Prostate gland (tissue), 2 donors: ENCODE measurements around the gene MYCT1. TPM values are rescaled to one million over a fixed set of nuclear protein-coding genes. Genes with fewer than 3 reads are reported as not detected.

ENCODE experiments used
- DNase-seq: peaks from one replicate; pipeline ENCODE4 v3.0.0-alpha.2; 2019; ENCODE audit warnings: low spot score
- H3K27ac ChIP-seq, 2 donors: fragments of 200-600 bp; sonication (generic); 2 replicates each; pipeline ENCODE4 v1.5.1; 2017 to 2019
- H3K27me3 ChIP-seq: fragments of 200-600 bp; sonication (generic); replicated peaks from 2 replicates; pipeline ENCODE4 v1.5.1; 2019; ENCODE audit not compliant: insufficient read depth
- H3K36me3 ChIP-seq, 2 donors: fragments of 200-600 bp; sonication (generic); 1 replicate in 1 of 2; 2 replicates in 1 of 2; pipeline versions ENCODE4 v1.5.1 to v1.8.1; 2017 to 2019
- H3K4me1 ChIP-seq: fragments of 200-600 bp; sonication (generic); replicated peaks from 2 replicates; pipeline ENCODE4 v1.5.1; 2019
- H3K4me3 ChIP-seq, 2 donors: fragments of 200-600 bp; sonication (generic); 2 replicates each; pipeline ENCODE4 v1.5.1; 2017 to 2019
- H3K9me3 ChIP-seq: fragments of 200-600 bp; sonication (generic); 2 replicates; pipeline ENCODE4 v1.5.1; 2017
- CTCF ChIP-seq, 4 experiments: fragments of 200-600 bp in 2 of 4; fragments of 450-650 bp in 2 of 4; sonication (generic) in 2 of 4; IDR thresholded peaks; 1 replicate in 3 of 4; 2 replicates in 1 of 4; pipeline ENCODE4 v1.5.1; 2016 to 2019; ENCODE audit warnings: antibody characterized with exemption in 4 of 4, mild to moderate bottlenecking in 2 of 4, moderate library complexity in 2 of 4
- POLR2A ChIP-seq: fragments of 450-650 bp; IDR thresholded peaks from one replicate; pipeline ENCODE4 v1.6.1; 2016; ENCODE audit warnings: antibody characterized with exemption, mild to moderate bottlenecking
- POLR2AphosphoS5 ChIP-seq: sonication (generic); formaldehyde crosslinking; IDR thresholded peaks from one replicate; pipeline ENCODE4 v1.6.1; 2017; ENCODE audit warnings: antibody characterized with exemption
- WGBS: methylation state at CpG from one replicate; pipeline ENCODE4 v1.1.5; 2018; 5-methylcytosine and 5-hydroxymethylcytosine counted together
- intact Hi-C: fragments of 100-400 bp; cut with DNase I; formaldehyde crosslinking; loops from one replicate; pipeline ENCODE4 v1.14.2; 2022
- total RNA-seq, 2 donors: library from RNA; depleted of rRNA; stranded (reverse); fragments of >200 nt; gene quantifications; one replicate each; pipeline ENCODE4 v1.1.0, GENCODE V29; 2016

MYCT1 gene
- total RNA-seq, 2 donors from 2014 or later = 5.0 to 7.3 TPM

GRCh38 chr6:152749336-152749735 lies 51.6 kb downstream of the MYCT1 start:
- WGBS = 68% methylated on average over 1 of the region's 1 CpG
- H3K4me3 ChIP-seq = no peak overlapping the region
- intact Hi-C loops = no loop called here
- H3K4me1 ChIP-seq = no peaks in the 10 kb centered on the region
- H3K27me3 ChIP-seq = no peaks in the 10 kb centered on the region
- no peaks in the 10 kb centered on the region for H3K9me3 ChIP-seq
- no peak for DNase-seq
- H3K27ac ChIP-seq = no peak overlapping the region
- no peak for TF ChIP-seq CTCF (IDR thresholded peaks at IDR 0.05)
- no peak for TF ChIP-seq POLR2AphosphoS5
- no peak for TF ChIP-seq POLR2A
- no peaks in the 10 kb centered on the region for H3K36me3 ChIP-seq

GRCh38 chr6:152750694-152751093 lies 53.0 kb downstream of the MYCT1 start, which contains the start of gene VIP:
Gene VIP (plus strand): TSS chr6:152750797. CDS start chr6:152752178, 1,381 bp downstream.
- intact Hi-C loops = no loop called here

GRCh38 chr6:152765331-152765730 lies 67.6 kb downstream of the MYCT1 start:
- Histone ChIP-seq H3K4me3 (no peak overlapping the region), H3K27me3 (no peaks in the 10 kb centered on the region), H3K4me1 (no peaks in the 10 kb centered on the region), H3K27ac (no peak overlapping the region), H3K9me3 (no peaks in the 10 kb centered on the region), H3K36me3 (no peaks in the 10 kb centered on the region)
- TF ChIP-seq POLR2A = no peak
- no peak for TF ChIP-seq CTCF (IDR thresholded peaks at IDR 0.05)
- TF ChIP-seq POLR2AphosphoS5 = no peak
- DNase-seq = no peak
- WGBS = 75% methylated on average over 3 of the region's 3 CpGs
- intact Hi-C loops = no loop called here

More at GRCh38 chr6:152750694-152751093, 53.0 kb downstream of the MYCT1 start, which contains the start of gene VIP:
- Histone ChIP-seq H3K4me3 (no peak within 1 kb of the TSS), H3K27ac (no peak within 1 kb of the TSS), H3K36me3 (no peaks in the 10 kb centered on the region), H3K4me1 (no peaks in the 10 kb centered on the region), H3K9me3 (no peaks in the 10 kb centered on the region), H3K27me3 (no peaks in the 10 kb centered on the region)
- DNase-seq = no peak
- 11% methylated on average over 5 of the region's 5 CpGs for WGBS
- TF ChIP-seq POLR2A = no peak
- no peak for TF ChIP-seq CTCF (IDR thresholded peaks at IDR 0.05)
- TF ChIP-seq POLR2AphosphoS5 = no peak

GRCh38 chr6:152769159-152769558 lies 71.5 kb downstream of the MYCT1 start:
- TF ChIP-seq POLR2AphosphoS5 (no peak), CTCF (IDR thresholded peaks at IDR 0.05) (no peak), POLR2A (no peak)
- H3K27ac ChIP-seq = no peak overlapping the region
- no peak overlapping the region for H3K4me3 ChIP-seq
- no peaks in the 10 kb centered on the region for H3K4me1 ChIP-seq
- no peaks in the 10 kb centered on the region for H3K9me3 ChIP-seq
- no peak for DNase-seq
- intact Hi-C loops = no loop called here
- H3K36me3 ChIP-seq = no peaks in the 10 kb centered on the region
- H3K27me3 ChIP-seq = no peaks in the 10 kb centered on the region
- WGBS = 89% methylated on average over 7 of the region's 7 CpGs

- DNase-seq = no peak
- WGBS = 77% methylated on average over 2 of the region's 2 CpGs
- TF ChIP-seq CTCF (IDR thresholded peaks at IDR 0.05) (no peak), POLR2A (no peak), POLR2AphosphoS5 (no peak)
- intact Hi-C loops = no loop called here
- Histone ChIP-seq H3K36me3 (no peaks in the 10 kb centered on the region), H3K9me3 (no peaks in the 10 kb centered on the region), H3K27ac (no peak overlapping the region), H3K4me3 (no peak overlapping the region), H3K27me3 (no peaks in the 10 kb centered on the region), H3K4me1 (no peaks in the 10 kb centered on the region)
These were observed 72.3 kb downstream of the MYCT1 start for GRCh38 chr6:152769993-152770392.
